GM11168 (cell line): Measurements from ENCODE around the gene CHIC2.
"Not testable (repeated sequence)": the region's sequence is repeated elsewhere in the genome, so short reads cannot be mapped to it uniquely, and the experiment has no call there.

Experiments used
- in situ Hi-C: fragments of 300-500 bp; cut with MboI; formaldehyde crosslinking; loops from one replicate; pipeline ENCODE4 v1.12.0; 2022; ENCODE audit warnings: low sequenced_read_pairs; ENCODE audit not compliant: unreplicated experiment

Gene CHIC2

DNA sequence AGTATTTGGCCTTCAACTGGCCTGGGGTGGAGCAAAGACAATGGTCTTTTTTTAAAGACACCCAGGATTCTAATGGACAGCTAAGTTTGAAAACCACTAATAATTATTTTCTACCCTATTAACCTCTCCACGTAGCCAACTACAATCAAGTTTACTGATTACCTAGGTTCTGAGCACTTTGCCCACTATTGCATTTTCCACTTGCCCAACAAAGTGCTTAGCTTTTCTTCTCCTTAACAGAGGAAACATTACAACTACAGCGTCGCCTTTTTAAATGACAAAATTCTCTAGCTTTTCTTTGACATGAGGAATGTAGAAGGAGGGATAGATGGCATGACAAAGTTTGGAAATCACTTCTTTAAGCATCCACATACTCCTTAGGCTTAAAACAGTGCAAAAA is 2.0 kb downstream of the CHIC2 start:
- in situ Hi-C loops = no loop called here

DNA sequence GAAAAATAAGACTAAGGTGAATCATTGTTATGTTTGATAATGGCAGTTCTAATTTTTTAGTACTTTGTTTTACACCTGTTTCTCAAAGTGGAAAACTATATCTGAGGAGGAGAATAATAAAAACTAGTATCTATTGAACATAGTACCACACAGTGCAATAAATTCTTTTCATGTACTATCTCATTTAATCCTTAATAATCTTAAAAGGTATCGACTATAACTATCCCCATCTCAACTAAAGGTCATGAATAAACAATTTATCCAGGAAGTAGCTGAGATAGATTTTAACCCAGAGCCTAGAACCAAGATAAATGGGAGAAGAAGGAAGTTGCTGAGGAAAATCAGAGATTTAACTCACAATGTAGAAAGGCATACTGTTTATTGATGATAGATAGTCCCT is 2.5 kb downstream of the CHIC2 start:
- in situ Hi-C loops = no loop called here

DNA sequence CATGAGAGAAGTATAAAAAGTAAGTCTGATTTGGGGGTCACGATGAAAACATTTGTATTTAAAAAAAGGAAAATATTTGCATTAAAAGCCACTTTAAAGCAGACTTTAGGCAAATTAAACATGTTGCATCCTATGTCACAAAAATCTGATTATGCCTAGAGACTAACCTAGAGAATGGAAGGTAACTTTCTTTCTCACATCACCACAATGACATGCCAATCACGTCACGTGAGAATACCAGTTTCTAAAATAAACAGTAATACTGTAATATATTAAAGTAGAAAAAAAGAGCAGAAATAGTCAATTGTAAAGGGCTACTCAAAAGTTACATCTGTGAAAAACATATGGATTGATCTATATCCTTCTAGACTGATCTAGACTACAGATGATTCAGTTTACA is 3.3 kb downstream of the CHIC2 start:
- in situ Hi-C loops = no loop called here

DNA sequence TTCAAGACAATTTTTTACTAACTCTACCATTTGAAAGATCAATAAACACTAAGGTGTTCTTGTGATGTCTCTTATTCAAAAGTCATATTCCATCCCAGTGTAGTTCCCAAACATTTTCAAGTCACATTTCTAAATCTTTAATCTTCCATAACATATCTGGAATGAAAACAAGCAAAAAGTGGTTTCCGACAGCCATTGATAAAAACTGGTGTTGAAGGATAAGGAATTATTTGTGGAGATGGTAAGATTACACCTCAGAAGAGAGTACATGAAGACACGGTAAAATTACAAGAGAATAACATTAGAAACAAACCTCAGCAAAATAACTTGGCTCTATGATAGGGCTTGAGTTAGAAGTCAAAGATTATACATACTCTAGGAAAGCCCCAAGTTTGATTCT is 4.3 kb downstream of the CHIC2 start:
- in situ Hi-C loops = no loop called here

DNA sequence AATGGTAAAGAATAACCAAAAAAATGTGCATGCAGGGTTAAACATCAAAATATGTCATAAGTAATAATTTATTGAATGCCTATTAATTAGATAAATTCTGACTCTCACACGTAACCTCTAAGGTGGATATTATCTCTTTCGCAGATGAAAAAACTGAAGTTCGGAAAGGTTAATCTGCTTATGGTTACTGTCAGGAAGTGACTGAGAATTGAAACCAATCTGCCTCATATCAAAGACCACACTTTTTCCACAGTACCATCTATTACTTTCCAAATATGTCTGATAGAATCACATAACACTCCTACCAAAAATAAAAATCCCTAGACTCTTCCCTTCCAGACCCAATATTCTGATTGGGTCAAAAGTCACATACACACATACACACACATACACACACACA is 6.2 kb downstream of the CHIC2 start:
- in situ Hi-C loops = no loop called here

DNA sequence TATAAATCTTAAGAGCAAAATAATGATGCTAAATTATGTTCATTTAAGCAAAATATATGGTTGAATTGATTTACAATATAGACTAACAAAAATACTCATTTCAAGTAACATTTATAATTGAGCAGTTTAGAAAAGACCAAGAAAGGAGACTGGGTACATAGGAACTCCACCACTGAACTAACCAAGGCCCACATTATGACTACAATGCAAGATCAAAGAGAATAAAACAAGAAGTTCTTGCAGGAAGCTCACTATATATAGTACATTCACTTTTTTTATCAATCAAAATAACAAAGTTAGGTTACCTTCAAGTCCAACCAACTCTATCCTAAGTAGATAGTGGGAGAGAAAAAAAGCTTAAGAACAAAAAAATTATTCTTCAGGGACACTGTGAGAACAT is 8.0 kb downstream of the CHIC2 start:
- in situ Hi-C loops = no loop called here

DNA sequence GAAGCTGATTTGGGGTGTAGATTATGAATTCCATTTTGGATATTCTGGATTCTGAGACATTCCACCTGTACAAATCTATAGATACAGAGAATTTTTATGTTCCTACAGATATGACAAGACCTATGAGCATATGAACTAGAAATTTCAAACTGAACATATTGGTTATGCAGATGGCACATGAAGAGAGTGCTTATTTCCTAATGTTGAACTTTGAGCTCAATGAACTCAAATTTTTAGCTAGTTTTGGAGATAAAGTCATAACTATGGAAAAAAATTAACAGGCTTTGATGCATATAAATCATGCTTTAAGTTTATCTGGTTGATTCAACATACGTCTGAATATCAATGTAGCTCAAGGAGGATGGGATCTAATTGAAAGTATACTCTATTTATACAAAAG is 8.9 kb downstream of the CHIC2 start:
- in situ Hi-C loops = no loop called here

DNA sequence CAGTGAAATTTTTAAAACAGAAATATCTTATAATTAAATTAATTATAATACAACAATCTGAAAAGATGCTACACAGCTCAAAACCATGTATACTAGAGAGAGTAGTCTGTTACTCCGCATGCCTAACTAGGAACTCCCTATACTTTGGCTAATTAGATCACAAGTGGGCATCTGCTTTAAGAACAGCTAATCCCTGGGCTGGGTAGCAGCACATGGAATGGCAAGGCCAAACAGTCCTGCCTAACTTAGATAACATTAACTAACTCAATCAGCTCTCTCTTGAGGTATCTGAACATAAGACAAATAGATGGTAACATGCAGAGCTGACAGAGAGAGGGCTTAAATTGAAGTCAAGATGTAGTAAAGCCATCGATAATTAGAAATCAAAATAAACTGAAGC is 9.9 kb downstream of the CHIC2 start:
- in situ Hi-C loops = no loop called here

DNA sequence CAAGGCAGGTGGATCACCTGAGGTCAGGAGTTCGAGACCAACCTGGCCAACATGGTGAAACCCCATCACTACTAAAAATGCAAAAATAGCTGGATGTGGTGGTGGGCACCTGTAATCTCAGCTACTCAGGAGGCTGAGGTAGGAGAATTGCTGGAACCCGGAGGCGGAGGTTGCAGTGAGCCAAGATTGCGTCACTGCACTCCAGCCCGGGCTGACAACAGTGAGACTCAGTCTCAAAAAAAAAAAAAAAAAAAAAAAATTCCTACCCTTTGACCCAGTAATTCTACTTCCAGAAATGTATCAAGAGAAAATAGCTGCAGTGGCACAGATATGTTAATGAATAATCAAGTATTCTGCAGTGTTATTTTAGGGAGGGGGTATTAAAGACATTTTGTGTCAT is 11.1 kb downstream of the CHIC2 start:
- in situ Hi-C loops = not testable (repeated sequence)

DNA sequence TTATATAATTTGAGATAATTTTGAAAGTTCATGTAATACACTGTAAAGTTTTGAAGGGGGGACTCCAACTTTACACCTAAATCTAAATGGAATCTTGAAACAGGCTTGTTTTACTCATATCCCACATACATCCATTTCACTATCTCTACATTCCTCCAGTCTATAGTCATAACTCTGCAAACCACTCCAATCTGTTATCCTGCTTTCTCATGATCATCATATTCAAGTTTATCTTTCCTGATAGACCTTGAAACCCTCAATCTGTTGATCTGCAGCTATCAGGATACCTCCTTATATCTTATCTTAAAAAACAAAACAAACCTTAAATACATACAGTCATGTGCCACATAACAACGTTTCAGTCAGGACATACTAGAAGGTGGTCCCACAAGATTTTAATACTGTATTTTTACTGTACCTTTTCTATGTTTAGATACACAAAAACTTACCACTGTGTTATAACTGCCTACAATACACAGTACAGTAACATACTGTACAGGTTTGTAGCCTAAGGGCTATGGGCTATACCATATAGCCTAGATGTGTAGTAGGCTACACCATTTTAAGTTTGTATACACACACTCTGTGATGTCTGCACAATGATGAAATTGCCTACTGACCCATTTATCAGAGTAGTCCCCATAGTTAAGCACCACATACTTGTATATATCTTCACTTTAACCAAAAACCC is 14.0 kb downstream of the CHIC2 start:
- in situ Hi-C loops = no loop called here

DNA sequence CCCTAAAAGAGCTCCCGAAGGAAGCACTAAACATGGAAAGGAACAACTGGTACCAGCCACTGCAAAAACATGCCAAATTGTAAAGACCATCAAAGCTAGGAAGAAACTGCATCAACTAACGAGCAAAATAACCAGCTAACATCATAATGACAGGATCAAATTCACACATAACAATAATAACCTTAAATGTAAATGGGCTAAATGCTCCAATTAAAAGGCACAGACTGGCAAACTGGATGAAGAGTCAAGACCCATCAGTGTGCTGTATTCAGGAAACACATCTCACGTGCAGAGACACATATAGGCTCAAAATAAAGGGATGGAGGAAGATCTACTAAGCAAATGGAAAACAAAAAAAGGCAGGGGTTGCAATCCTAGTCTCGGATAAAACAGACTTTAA is 20.8 kb downstream of the CHIC2 start:
- in situ Hi-C loops = not testable (repeated sequence)

DNA sequence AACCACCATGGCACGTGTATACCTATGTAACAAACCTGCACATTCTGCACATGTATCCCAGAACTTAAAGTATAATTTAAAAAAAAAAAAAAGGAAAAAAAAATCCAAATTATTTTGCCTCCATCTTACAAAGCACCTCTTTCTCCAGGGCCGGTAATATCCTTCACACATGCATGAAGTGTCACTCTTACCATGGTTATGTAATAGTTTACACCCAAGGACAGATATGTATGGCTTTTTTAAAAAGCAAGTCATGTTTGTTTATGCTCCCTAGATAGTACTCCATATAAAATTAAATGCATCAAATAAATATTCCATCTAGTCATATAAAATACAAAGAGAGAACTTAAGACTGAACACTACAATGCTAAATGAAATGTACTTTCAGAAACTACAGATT is 22.5 kb downstream of the CHIC2 start:
- in situ Hi-C loops = no loop called here

DNA sequence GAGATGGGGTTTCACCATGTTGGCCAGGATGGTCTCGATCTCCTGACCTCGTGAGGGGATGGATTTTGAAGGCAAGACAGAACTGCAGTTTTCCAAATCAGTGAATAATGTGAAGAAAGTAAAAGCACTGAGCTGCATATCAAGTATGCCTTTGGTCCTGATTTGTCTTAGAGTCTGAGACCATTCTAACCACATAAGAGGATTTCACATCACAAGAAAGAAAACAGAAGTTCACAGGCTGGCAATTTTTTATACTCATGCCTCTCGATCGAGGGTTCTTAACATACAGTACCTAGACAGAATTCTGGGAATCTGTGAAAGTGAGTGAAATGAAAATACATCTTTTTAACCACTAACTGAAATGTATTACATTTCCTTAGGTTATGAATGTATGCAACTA is 23.3 kb downstream of the CHIC2 start:
- in situ Hi-C loops = no loop called here

DNA sequence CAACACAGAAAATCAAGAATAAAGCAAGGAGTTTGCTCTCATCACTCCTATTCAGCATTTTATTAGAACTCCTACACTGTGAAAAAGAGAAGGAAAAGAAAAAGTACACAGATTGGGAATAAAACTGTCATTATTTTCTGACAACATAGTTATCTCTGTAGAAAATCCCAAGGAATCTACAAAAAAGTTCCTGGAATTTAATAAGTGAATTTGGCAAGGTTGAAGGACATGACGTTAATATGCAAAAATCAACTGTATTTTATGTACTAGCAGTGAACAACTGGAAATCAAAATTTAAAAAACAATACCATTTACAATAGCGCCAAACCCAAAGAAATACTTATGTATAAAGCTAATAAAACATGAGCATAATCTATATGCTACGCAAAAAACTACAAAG is 26.3 kb downstream of the CHIC2 start:
- in situ Hi-C loops = no loop called here

DNA sequence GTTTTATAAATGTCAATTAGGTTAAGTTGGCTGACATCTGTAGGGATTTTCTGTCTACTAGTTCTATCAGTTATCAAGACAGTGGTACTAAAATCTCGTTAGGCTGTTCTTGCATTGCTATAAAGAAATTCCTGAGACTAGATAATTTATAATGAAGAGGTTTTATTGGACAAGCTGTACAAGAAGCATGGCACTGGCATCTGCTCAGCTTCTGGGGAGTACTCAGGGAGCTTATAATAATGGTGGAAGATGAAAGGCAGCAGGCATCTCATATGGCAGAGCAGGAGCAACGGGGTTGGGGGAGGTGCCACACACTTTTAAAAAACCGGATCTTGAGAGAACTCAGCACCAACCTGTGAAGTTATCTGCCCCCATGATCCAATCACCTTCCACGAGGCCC is 28.2 kb downstream of the CHIC2 start:
- in situ Hi-C loops = no loop called here

DNA sequence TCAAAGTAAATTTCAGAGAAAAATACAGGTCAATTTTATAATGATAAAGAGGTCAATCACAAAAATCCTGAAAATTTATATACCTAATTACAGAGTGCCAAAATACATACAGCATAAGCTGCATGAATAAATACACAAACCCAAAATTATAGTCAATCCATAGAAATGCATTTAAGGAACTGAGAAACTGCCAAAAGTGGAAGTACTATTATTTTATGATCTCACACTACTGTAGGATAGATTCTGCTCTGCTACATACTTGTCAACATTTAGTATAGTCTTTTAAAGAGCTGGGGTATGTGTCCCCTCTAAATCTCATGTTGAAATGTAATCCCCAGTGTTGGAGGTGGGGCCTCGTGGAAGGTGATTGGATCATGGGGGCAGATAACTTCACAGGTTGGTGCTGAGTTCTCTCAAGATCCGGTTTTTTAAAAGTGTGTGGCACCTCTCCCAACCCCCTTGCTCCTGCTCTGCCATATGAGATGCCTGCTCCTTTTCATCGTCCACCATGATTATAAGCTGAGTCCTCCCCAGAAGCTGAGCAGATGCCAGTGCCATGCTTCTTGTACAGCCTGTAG is 31.8 kb downstream of the CHIC2 start:
- in situ Hi-C loops = no loop called here

DNA sequence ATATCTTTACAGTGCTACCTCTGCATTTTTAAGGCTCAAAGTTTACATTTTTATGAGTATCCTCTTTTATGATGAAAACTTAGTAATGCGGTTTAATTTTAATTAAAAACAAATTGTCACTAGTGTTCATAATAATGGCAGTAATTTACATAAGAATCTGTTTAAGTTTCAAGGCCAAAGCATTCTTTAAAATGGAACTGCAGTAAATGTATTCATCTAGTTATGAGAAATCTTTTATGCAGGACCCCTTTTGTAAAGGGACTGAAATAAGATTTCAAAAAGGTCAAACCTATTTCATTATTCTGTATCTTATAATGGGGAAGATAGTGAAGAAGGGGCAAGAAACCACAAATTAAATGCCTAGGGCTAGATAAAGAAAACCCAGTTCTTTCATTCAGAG is 37.1 kb downstream of the CHIC2 start:
- in situ Hi-C loops = no loop called here

DNA sequence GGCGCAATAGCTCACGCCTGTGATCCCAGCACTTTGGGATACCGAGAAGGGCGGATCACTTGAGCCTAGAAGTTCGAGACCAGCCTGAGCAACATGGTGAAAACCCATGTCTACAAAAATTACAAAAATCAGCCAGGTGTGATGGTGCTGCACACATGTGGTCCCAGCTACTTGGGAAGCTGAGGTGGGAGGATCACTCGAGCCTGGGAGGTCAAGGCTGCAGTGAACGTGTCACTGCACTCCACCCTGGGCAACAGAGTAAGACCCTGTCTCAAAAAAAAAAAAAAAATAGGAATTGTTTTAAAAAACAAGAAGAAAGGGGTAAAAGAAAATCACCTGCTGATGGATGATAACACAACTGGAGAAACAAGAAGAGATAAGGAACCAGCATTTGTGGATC is 38.8 kb downstream of the CHIC2 start:
- in situ Hi-C loops = no loop called here

DNA sequence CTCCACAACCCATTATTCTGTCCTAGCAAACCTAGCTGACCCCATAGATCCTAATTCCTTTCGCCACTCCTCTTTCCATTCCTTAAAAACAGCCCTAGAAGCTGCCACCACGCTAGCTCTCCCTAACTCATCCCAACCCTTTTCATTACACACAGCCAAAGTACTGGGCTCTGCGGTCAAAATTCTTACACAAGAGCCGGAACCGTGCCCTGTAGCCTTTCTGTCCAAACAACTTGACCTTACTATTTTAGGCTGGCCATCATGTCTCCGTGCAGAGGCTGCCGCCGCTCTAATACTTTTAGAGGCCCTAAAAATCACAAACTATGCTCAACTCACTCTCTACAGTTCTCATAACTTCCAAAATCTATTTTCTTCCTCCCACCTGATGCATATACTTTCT is 41.4 kb downstream of the CHIC2 start:
- in situ Hi-C loops = not testable (repeated sequence)

DNA sequence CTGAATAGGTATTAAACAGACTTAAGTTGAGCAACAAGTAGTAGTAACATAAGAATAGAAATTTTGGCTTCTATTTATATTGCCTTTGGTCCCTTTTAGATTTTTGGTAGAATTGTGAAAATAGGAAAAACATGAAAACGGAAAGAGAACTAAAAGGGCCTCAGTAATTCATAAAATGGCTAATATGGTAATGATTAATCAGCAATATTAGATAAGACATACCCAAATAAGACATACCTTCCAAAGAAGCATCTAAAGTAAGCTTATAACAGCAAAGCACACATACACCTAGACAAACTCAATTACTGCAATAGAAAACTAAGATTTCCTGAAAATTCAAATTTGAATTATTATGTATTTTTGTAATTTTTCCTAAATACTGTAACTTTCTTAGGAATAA is 46.4 kb downstream of the CHIC2 start:
- in situ Hi-C loops = no loop called here

DNA sequence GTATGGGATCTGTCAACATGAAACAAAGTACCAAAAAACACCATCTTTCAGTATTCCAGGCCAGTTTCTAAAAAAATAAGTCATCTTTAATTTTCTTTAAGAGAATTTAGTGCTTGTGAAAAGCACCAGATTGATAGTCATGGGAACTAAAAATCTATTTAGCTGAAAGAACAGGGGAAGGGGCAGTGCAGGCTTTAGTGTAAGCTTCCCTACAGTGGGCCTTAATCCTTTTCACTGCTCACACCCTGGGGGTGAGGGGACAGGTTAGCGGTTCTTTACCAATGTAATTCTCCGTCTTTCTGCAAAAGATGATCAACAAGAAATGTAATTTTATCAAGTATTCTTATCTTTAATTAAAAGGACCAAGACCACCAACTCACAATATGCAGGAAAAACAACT is 47.1 kb downstream of the CHIC2 start:
- in situ Hi-C loops = no loop called here

DNA sequence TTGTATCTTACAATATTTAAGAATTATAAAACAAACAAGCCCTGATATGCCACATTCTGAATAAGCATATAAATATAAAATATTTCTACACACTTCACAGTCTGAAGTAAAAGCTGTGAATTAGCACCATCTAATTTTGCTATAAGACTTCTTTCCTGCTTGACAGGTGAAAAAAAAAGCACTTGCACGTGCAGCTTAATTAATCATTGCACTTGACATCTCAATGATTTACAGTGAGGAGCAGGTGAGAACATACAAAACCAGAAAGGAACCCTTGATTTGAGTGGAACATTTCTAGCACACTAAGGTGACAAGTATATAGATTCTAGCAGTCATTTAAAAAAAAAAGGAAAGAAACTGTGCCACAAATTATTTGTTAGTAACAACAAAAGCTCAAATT is 47.9 kb downstream of the CHIC2 start:
- in situ Hi-C loops = no loop called here
